BJ (cell line): ENCODE data around the gene TAS2R13. TPM values are rescaled to one million over a fixed set of nuclear protein-coding genes. Genes with fewer than 3 reads are reported as not detected.

Experiments used
- CTCF ChIA-PET: fragments of 350-600 bp; formaldehyde crosslinking; extraction: SDS; loops from one replicate; lab custom pipeline; 2021; ENCODE audit warnings: antibody characterized with exemption, inconsistent platforms; lab: Yijun Ruan, JAX
- POLR2A ChIA-PET: fragments of 300-600 bp; sonication (Branson Sonifier 250); formaldehyde crosslinking; extraction: SDS; loops from one replicate; lab custom pipeline; 2021; ENCODE audit warnings: antibody characterized with exemption; lab: Charles Lee
- DNase-seq: peaks from one replicate; pipeline ENCODE4 v3.0.0-alpha.2; 2011; ENCODE audit warnings: low read depth
- H3K27me3 ChIP-seq: 2 replicates; pipeline ENCODE4 v1.6.0; 2011; ENCODE audit warnings: low read length; ENCODE audit not compliant: control insufficient read depth, insufficient read depth
- H3K36me3 ChIP-seq: 2 replicates; pipeline ENCODE4 v1.5.1; 2011; ENCODE audit warnings: low read length; ENCODE audit not compliant: control insufficient read depth, insufficient read depth
- H3K4me3 ChIP-seq: 2 replicates; pipeline ENCODE4 v1.5.1; 2011; ENCODE audit warnings: low read depth, mild to moderate bottlenecking, control low read depth, low read length
- CTCF ChIP-seq: IDR thresholded peaks from 2 replicates; pipeline ENCODE4 v1.5.1; 2011; ENCODE audit warnings: low read depth, mild to moderate bottlenecking, control low read depth, inconsistent platforms, low read length, moderate library complexity; ENCODE audit not compliant: insufficient read depth
- polyA plus RNA-seq: library from polyadenylated mRNA; depleted of rRNA; stranded (reverse); fragments of >200 nt; gene quantifications from 2 replicates; pipeline ENCODE4 v1.2.3, GENCODE V29; 2011

The TAS2R13 gene
- polyA plus RNA-seq, 1 experiment: not detected

DNA sequence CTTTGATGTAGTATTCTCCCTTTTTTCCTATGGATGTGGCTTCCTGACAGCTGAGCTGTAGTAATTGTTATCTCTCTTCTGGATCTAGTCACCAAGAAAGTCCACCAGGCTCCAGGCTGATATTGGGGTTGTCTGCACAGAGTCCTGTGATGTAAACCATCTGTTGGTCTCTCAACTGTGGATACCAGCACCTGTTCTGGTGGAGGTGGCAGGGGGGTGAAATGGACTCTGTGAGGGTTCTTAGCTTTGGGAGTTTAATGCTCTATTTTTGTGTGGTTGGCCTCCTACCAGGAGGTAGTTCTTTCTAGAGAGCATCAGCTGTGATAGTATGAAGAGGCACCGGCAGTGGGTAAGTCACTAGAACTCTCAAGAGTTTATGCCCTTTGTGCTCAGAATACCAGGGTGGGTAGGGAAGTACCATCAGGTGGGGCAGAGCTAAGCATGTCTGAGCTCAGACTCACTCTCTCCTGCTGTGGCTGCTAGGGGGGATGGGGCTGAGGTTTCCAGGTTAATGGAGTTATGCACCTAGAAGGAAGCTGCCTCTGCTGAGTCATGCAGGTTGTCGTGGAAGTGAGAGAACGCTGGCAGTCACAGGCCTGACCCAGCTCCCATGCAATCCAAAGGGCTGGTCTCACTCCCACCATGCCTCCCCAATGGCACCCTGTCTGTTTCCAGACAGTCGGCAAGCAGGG, 32.7 kb upstream of the TAS2R13 start:
- TF ChIP-seq CTCF: no peak
- Histone ChIP-seq H3K36me3 (no peaks in the 10 kb centered on the region), H3K4me3 (no peak overlapping the region), H3K27me3 (no peaks in the 10 kb centered on the region)
- DNase-seq: no peak
- ChIA-PET CTCF (interaction anchor here (1.3 kb wide), 1 partner anchor 11 kb away, joined by 4 read pairs; no protein-coding TSS in a partner anchor), POLR2A (no interaction called here)

DNA sequence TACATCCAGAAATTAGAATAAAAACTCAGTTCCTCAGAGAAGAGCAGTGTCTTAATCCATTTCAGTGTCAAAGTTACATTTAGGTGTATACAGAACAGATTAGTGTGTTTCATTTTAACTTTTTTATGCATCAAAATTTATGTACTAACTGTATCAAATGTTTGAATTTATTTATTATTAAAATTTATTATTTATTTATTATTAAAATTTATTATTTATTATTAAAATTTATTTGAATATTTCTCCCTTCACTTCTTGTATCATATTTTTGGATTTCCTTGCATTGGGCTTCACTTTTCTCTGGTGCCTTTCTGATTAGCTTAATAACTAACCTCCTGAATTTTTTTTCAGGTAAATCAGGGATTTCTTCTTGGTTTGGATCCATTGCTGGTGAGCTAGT, 32.0 kb upstream of the TAS2R13 start:
- Histone ChIP-seq H3K36me3 (no peaks in the 10 kb centered on the region), H3K4me3 (no peak overlapping the region), H3K27me3 (no peaks in the 10 kb centered on the region)
- CTCF ChIA-PET: no interaction called here
- no peak for DNase-seq
- POLR2A ChIA-PET: no interaction called here
- TF ChIP-seq CTCF: no peak

DNA sequence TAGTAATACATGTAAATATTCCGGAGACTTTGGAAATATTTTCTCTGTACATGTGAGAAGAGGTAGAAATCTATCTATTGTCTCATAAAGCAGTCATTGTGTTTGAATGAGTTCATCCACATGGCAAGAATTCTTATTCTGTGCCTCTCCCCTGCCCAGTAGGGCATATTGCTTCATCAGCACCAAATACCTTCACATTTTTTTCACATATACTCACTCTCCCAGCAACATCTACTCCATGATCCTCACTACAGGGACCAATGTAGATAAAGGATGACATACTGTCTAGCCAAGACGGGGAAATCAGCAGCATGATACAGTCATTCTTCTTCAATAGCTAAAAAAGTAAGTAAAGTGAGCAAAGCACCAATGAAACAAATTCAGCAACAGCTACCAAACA, 31.0 kb upstream of the TAS2R13 start:
- no peak overlapping the region for H3K4me3 ChIP-seq
- POLR2A ChIA-PET: no interaction called here
- DNase-seq: peak; percentile 32
- no peaks in the 10 kb centered on the region for H3K36me3 ChIP-seq
- H3K27me3 ChIP-seq: no peaks in the 10 kb centered on the region
- no peak for TF ChIP-seq CTCF
- CTCF ChIA-PET: no interaction called here

DNA sequence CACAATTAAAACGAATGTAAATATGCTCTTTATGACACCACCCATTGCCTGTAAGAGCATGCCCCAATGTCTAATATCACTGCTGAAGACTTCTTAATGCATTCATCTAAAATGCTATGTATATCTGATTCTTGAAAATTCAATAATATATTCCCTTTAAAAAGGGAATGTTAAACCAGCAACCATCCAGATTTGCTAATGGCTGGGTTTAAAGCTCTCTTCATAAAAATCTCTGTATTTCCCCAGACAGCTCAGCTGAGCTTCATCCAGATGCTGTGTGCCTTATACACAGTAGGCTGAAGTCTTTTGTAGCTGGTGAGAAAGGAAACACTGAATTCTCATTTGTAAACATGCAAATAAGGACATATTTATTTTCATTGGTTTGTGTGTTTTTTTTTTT, 29.8 kb upstream of the TAS2R13 start, which contains the start of gene TAS2R14:
TAS2R14 (minus strand) TSS at position 101 of the 400 bp plus-strand sequence; CDS start at position 45, 56 bp downstream.
- Histone ChIP-seq H3K27me3 (no peaks in the 10 kb centered on the region), H3K4me3 (no peak within 1 kb of the TSS), H3K36me3 (no peaks in the 10 kb centered on the region)
- no peak for TF ChIP-seq CTCF
- DNase-seq: no peak
- POLR2A ChIA-PET: no interaction called here
- CTCF ChIA-PET: no interaction called here

GRCh38 chr12:10936506-10936905, 27.1 kb upstream of the TAS2R13 start:
- DNase-seq: no peak
- no peaks in the 10 kb centered on the region for H3K27me3 ChIP-seq
- ChIA-PET POLR2A (no interaction called here), CTCF (no interaction called here)
- H3K36me3 ChIP-seq: no peaks in the 10 kb centered on the region
- no peak overlapping the region for H3K4me3 ChIP-seq
- TF ChIP-seq CTCF: no peak
